Osteocyte (in vitro differentiated cells): Measurements from ENCODE around the gene GTF2H3. TPM values are rescaled to one million over a fixed set of nuclear protein-coding genes. Genes with fewer than 3 reads are reported as not detected.

Experiments used
- DNase-seq: peaks from one replicate; pipeline ENCODE4 v3.0.0; 2021; ENCODE audit warnings: mixed read lengths; ENCODE audit not compliant: unreplicated experiment; ENCODE audit errors: extremely low spot score
- H3K27ac Mint-ChIP-seq: one replicate; pipeline ENCODE4 v1.8.0; 2021; ENCODE audit warnings: mild to moderate bottlenecking, mixed read lengths; ENCODE audit not compliant: unreplicated experiment
- H3K27me3 Mint-ChIP-seq: one replicate; pipeline ENCODE4 v1.8.0; 2021; ENCODE audit warnings: mixed read lengths; ENCODE audit not compliant: unreplicated experiment
- H3K36me3 Mint-ChIP-seq: one replicate; pipeline ENCODE4 v1.8.0; 2021; ENCODE audit warnings: mixed read lengths; ENCODE audit not compliant: unreplicated experiment
- H3K4me1 Mint-ChIP-seq: one replicate; pipeline ENCODE4 v1.8.0; 2021; ENCODE audit warnings: mixed read lengths; ENCODE audit not compliant: unreplicated experiment
- H3K4me3 Mint-ChIP-seq: one replicate; pipeline ENCODE4 v1.8.0; 2021; ENCODE audit warnings: mild to moderate bottlenecking, moderate library complexity, mixed read lengths; ENCODE audit not compliant: unreplicated experiment
- H3K9me3 Mint-ChIP-seq: one replicate; pipeline ENCODE4 v1.8.0; 2021; ENCODE audit warnings: mixed read lengths; ENCODE audit not compliant: unreplicated experiment
- total RNA-seq: library from RNA; stranded (reverse); gene quantifications from 2 replicates; pipeline ENCODE4 v1.2.1, GENCODE V29; 2021
- TF ChIP-seq, protein P1 (sequence below): fragments of 200-600 bp; sonication (generic); IDR thresholded peaks from 2 replicates; pipeline ENCODE4 v1.5.0; 2021; ENCODE audit warnings: antibody characterized with exemption, mild to moderate bottlenecking, moderate library complexity

GTF2H3 gene
- total RNA-seq, 1 donor from 2014 or later, result 29.7 TPM

- H3K36me3 Mint-ChIP-seq, result peaks cover 8% of the 10 kb centered on the region
- peak overlapping the region; percentile 28 for H3K27ac Mint-ChIP-seq
- peaks cover 18% of the 10 kb centered on the region for H3K4me1 Mint-ChIP-seq
- peak overlapping the region; percentile 87 for H3K4me3 Mint-ChIP-seq
- no peaks in the 10 kb centered on the region for H3K9me3 Mint-ChIP-seq
- no peaks in the 10 kb centered on the region for H3K27me3 Mint-ChIP-seq
- no peak for DNase-seq
- TF ChIP-seq, protein P1, sequence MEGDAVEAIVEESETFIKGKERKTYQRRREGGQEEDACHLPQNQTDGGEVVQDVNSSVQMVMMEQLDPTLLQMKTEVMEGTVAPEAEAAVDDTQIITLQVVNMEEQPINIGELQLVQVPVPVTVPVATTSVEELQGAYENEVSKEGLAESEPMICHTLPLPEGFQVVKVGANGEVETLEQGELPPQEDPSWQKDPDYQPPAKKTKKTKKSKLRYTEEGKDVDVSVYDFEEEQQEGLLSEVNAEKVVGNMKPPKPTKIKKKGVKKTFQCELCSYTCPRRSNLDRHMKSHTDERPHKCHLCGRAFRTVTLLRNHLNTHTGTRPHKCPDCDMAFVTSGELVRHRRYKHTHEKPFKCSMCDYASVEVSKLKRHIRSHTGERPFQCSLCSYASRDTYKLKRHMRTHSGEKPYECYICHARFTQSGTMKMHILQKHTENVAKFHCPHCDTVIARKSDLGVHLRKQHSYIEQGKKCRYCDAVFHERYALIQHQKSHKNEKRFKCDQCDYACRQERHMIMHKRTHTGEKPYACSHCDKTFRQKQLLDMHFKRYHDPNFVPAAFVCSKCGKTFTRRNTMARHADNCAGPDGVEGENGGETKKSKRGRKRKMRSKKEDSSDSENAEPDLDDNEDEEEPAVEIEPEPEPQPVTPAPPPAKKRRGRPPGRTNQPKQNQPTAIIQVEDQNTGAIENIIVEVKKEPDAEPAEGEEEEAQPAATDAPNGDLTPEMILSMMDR, result no peak
Measured at GRCh38 chr12:123671876-123672275, 38.2 kb downstream of the GTF2H3 start.

DNA sequence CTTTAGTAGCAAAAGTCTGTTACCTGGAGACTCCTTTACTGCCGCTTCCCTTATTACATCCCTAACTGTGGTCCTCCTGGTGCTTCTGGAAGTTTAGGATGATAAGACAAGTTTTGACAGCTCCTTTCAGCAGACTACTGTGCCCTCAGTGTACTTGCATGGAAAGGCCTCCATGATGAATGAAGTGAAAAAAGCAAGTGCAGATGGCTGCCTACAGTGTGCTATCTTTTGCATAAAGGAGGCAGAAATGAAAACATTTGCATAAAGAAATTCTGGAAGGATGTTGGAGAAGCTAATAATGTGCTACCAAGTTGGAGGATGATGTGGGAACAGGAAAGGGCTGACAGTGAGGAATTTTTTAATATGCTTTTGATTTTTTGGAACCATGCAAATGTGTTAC is 41.8 kb downstream of the GTF2H3 start:
- DNase-seq, result no peak
- Mint-ChIP-seq H3K4me3 (no peak overlapping the region), H3K36me3 (peaks cover 8% of the 10 kb centered on the region), H3K27me3 (no peaks in the 10 kb centered on the region), H3K9me3 (no peaks in the 10 kb centered on the region), H3K4me1 (peaks cover 18% of the 10 kb centered on the region), H3K27ac (no peak overlapping the region)
- TF ChIP-seq, protein P1, result no peak

DNA sequence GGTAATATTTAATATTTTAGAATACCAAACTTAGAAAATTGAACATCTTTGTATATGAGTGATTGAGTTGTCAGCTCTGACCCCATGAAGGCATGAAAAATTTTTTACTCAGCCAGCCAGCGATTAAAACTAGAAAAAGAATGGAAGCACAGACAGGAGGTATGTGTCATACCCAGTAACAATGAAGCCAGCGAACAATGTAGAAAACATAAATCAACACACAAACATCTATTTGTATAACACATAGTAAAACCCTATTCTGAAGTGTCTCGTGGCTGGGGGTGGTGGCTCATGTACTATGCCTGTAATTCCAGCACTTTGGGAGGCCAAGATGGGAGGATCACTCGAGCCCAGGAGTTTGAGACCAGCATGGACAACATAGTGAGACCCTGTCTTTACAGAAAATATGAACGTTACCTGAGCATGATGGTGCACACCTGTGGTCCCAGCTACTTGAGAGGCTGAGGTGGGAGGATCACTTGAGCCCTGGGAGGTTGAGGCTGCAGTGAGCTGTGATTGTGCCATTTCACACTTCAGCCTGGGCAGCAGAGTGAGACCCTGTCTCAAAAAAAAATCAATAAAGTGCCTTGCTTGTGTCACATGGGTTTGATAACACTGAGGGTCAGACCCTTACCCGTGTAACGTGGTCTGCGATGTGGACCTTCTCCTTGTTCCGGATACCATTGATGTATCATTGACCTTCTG is 43.1 kb downstream of the GTF2H3 start:
- TF ChIP-seq, protein P1, result no peak
- no peak for DNase-seq
- Mint-ChIP-seq H3K4me1 (peaks cover 10% of the 10 kb centered on the region), H3K9me3 (no peaks in the 10 kb centered on the region), H3K27ac (no peak overlapping the region), H3K4me3 (no peak overlapping the region), H3K36me3 (peaks cover 12% of the 10 kb centered on the region), H3K27me3 (no peaks in the 10 kb centered on the region)

DNA sequence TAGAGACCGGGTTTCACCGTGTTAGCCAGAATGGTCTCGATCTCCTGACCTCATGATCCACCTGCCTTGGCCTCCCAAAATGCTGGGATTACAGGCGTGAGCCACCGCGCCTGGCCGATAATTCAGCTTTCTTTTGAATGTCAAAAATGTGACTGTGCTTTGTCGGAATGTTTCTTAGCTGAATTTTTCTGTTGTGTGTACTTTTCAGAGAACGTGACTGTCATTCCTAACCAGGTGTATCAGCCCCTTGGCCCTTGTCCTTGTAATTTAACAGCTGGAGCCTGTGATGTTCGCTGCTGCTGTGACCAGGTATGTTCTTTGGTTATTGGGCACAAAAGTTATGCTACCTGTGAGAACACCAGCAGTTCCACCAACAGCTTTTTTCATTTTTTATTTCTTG is 45.4 kb downstream of the GTF2H3 start:
- no peak for DNase-seq
- H3K9me3 Mint-ChIP-seq, result no peaks in the 10 kb centered on the region
- H3K27me3 Mint-ChIP-seq, result no peaks in the 10 kb centered on the region
- H3K4me1 Mint-ChIP-seq, result no peaks in the 10 kb centered on the region
- TF ChIP-seq, protein P1, result no peak
- no peak overlapping the region for H3K27ac Mint-ChIP-seq
- no peak overlapping the region for H3K4me3 Mint-ChIP-seq
- H3K36me3 Mint-ChIP-seq, result peaks cover 14% of the 10 kb centered on the region

DNA sequence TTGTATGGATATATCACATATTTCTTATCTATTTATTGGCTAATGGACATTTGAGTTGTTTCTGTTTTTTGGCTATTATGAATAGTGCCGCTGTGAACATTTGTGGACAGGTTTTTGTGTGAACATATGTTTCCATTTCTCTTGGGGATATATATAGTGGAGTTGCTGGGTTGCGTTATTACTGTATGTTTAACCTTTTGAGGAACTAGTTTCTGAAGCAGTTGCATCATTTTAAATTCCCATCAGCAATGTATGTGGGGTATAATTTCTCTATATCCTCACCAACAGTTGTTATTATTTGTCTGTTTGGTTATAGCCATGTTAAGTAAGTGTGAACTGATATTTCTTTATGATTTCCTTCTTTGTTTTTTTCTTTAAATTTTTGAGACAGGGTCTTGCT is 48.0 kb downstream of the GTF2H3 start:
- TF ChIP-seq, protein P1, result no peak
- no peak overlapping the region for H3K4me3 Mint-ChIP-seq
- no peaks in the 10 kb centered on the region for H3K9me3 Mint-ChIP-seq
- no peaks in the 10 kb centered on the region for H3K27me3 Mint-ChIP-seq
- DNase-seq, result no peak
- H3K4me1 Mint-ChIP-seq, result no peaks in the 10 kb centered on the region
- peaks cover 15% of the 10 kb centered on the region for H3K36me3 Mint-ChIP-seq
- H3K27ac Mint-ChIP-seq, result no peak overlapping the region
